Right lobe of liver (tissue), 6 donors: ENCODE data around the gene KRT33A. TPM values are rescaled to one million over a fixed set of nuclear protein-coding genes. Genes with fewer than 3 reads are reported as not detected.

ENCODE experiments used
- ATAC-seq, 4 donors: fragments of 200-7000 bp; cut with Tn5 transposase; one replicate each; pipeline ENCODE4 v1.9.1; 2020; ENCODE audit warnings: mild to moderate bottlenecking in 4 of 4, moderate library complexity in 4 of 4
- DNase-seq, 3 donors: peaks; one replicate each; pipeline ENCODE4 v3.0.0-alpha.2; 2020
- H3K27ac ChIP-seq, 3 donors: fragments of 200-600 bp; one replicate each; pipeline ENCODE4 v1.8.0; 2022
- H3K27me3 ChIP-seq, 2 donors: fragments of 200-600 bp; one replicate each; pipeline ENCODE4 v1.8.0; 2022
- H3K36me3 ChIP-seq, 4 donors: fragments of 200-600 bp; sonication (generic) in 1 of 4; one replicate each; pipeline versions ENCODE4 v1.5.1 to v1.8.0; 2017 to 2022; ENCODE audit warnings: control low read depth in 1 of 4
- H3K4me1 ChIP-seq, 4 donors: fragments of 200-600 bp; sonication (generic) in 1 of 4; one replicate each; pipeline versions ENCODE4 v1.5.1 to v1.8.0; 2017 to 2022; ENCODE audit warnings: control low read depth in 1 of 4
- H3K4me3 ChIP-seq, 3 donors: fragments of 200-600 bp; one replicate each; pipeline ENCODE4 v1.8.0; 2022
- H3K9me3 ChIP-seq, 4 donors: fragments of 200-600 bp; sonication (generic) in 1 of 4; one replicate each; pipeline versions ENCODE4 v1.5.1 to v1.8.0; 2017 to 2022; ENCODE audit warnings: control low read depth in 1 of 4
- POLR2A ChIP-seq: fragments of 450-650 bp; IDR thresholded peaks from one replicate; pipeline ENCODE4 v1.6.1; 2017; ENCODE audit warnings: antibody characterized with exemption, mild to moderate bottlenecking
- WGBS: methylation state at CpG from one replicate; pipeline ENCODE4 v1.1.6; 2018; ENCODE audit warnings: low coverage, low lambda C conversion rate; ENCODE audit not compliant: insufficient coverage; ENCODE audit errors: missing lambda C conversion rate; 5-methylcytosine and 5-hydroxymethylcytosine counted together
- intact Hi-C, 2 donors: fragments of 100-400 bp; cut with DNase I; formaldehyde crosslinking; loops; one replicate each; pipeline versions ENCODE4 v1.11.2 to v1.14.1; 2022
- total RNA-seq, 6 experiments: library from RNA; depleted of rRNA in 2 of 6; stranded (reverse); fragments of >200 nt in 2 of 6; fragmentation: NEBNext Ultra II Directional in 3 of 6; extraction: Animal tissue kit (Norgen Biotek cat#: 25700) in 3 of 6; gene quantifications; one replicate each; pipeline versions ENCODE4 v1.1.0 to v1.2.4, GENCODE V29; 2016 to 2023
- TF ChIP-seq, protein P1 (sequence below), 4 donors: fragments of 200-600 bp in 3 of 4; fragments of 450-650 bp in 1 of 4; IDR thresholded peaks; one replicate each; pipeline versions ENCODE4 v1.5.1 to v1.8.0; 2016 to 2022; ENCODE audit warnings: antibody characterized with exemption in 4 of 4, mild to moderate bottlenecking in 2 of 4
- donor health status: DM: no; HTN: yes; CAD: no.
- donor health status: DM: no; HTN: no; CAD: no.
- donor health status: DM: no; HTN: no; CAD: no.
- donor health status: DM: no; HTN: yes; CAD: no.
- donor health status: DM: no; HTN: yes; CAD: no.

KRT33A gene
- total RNA-seq, 6 experiments from 2014 or later: not detected

DNA sequence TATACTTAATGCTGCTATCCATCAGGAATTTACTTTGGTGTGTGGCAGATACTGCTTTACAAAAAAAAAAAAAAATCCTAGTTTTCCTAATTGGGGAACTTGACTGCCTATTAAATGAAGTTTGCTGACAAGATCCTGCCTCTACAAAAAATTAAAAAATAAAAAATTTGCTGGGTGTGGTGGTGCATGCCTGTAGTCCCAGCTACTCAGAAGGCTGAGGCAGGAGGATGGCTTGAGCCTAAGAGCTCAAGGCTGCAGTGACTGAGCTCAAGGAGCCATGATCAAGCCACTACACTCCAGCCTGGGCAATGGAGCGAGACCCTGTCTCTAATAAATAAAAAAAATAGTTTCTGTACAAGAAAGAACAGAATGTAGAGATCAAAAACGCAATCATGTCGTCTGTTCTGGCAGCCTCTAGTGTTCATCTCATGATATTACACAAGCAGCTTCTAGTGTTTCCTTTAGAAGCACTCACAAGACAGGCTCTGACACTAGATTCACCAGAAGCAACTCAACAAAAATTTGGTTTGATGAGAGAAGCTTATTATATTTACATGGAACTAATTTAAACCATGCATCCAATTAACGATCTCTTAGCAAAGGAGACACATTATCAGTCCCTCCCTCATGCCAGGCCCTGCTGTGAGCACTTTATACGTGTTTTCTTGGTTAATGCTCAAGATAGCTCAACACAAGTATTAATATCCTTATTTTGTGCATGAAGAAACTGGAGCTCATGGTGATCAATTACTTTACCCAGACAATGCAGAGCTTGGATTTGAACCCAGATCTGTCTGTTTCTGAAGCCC lies 28.3 kb downstream of the KRT33A start:
- TF ChIP-seq, protein P1, sequence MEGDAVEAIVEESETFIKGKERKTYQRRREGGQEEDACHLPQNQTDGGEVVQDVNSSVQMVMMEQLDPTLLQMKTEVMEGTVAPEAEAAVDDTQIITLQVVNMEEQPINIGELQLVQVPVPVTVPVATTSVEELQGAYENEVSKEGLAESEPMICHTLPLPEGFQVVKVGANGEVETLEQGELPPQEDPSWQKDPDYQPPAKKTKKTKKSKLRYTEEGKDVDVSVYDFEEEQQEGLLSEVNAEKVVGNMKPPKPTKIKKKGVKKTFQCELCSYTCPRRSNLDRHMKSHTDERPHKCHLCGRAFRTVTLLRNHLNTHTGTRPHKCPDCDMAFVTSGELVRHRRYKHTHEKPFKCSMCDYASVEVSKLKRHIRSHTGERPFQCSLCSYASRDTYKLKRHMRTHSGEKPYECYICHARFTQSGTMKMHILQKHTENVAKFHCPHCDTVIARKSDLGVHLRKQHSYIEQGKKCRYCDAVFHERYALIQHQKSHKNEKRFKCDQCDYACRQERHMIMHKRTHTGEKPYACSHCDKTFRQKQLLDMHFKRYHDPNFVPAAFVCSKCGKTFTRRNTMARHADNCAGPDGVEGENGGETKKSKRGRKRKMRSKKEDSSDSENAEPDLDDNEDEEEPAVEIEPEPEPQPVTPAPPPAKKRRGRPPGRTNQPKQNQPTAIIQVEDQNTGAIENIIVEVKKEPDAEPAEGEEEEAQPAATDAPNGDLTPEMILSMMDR (IDR thresholded peaks at IDR 0.05): peak; percentile 66 to 72 (median 67)
- TF ChIP-seq POLR2A: no peak
- DNase-seq: no peak

GRCh38 chr17:41318231-41318630 lies 32.4 kb downstream of the KRT33A start:
- H3K27me3 ChIP-seq: no peaks in the 10 kb centered on the region
- no peaks in the 10 kb centered on the region for H3K36me3 ChIP-seq
- no peaks in the 10 kb centered on the region for H3K9me3 ChIP-seq
- H3K27ac ChIP-seq: no peak overlapping the region
- TF ChIP-seq, protein P1 (IDR thresholded peaks at IDR 0.05): no peak
- no peak for TF ChIP-seq POLR2A
- no peak for DNase-seq
- 41% methylated on average over 2 of the region's 2 CpGs for WGBS
- no peaks in the 10 kb centered on the region for H3K4me1 ChIP-seq
- intact Hi-C loops: no loop called here
- H3K4me3 ChIP-seq: no peak overlapping the region
- no peak for ATAC-seq

More for the DNA sequence above, 28.3 kb downstream of the KRT33A start:
- WGBS: 28% methylated on average over 5 of the region's 5 CpGs
- H3K9me3 ChIP-seq: no peaks in the 10 kb centered on the region
- H3K27ac ChIP-seq: no peak overlapping the region
- ATAC-seq: peak; percentile 57 to 81 (median 70)
- no peaks in the 10 kb centered on the region for H3K4me1 ChIP-seq
- no peak overlapping the region for H3K4me3 ChIP-seq
- no peaks in the 10 kb centered on the region for H3K36me3 ChIP-seq
- intact Hi-C loops: loop anchor here in 1 of 2 donors (10.0 kb wide), 1 partner anchor 427 kb away; no protein-coding TSS in a partner anchor
- no peaks in the 10 kb centered on the region for H3K27me3 ChIP-seq

- ATAC-seq: no peak
- Histone ChIP-seq H3K27me3 (no peaks in the 10 kb centered on the region), H3K9me3 (no peaks in the 10 kb centered on the region), H3K4me3 (no peak overlapping the region), H3K4me1 (no peaks in the 10 kb centered on the region), H3K27ac (no peak overlapping the region), H3K36me3 (no peaks in the 10 kb centered on the region)
- WGBS: 64% methylated on average over 17 of the region's 17 CpGs
- intact Hi-C loops: no loop called here
- TF ChIP-seq, protein P1 (IDR thresholded peaks at IDR 0.05): no peak
- no peak for TF ChIP-seq POLR2A
- no peak for DNase-seq
Measured at GRCh38 chr17:41315814-41316445, 34.7 kb downstream of the KRT33A start.

DNA sequence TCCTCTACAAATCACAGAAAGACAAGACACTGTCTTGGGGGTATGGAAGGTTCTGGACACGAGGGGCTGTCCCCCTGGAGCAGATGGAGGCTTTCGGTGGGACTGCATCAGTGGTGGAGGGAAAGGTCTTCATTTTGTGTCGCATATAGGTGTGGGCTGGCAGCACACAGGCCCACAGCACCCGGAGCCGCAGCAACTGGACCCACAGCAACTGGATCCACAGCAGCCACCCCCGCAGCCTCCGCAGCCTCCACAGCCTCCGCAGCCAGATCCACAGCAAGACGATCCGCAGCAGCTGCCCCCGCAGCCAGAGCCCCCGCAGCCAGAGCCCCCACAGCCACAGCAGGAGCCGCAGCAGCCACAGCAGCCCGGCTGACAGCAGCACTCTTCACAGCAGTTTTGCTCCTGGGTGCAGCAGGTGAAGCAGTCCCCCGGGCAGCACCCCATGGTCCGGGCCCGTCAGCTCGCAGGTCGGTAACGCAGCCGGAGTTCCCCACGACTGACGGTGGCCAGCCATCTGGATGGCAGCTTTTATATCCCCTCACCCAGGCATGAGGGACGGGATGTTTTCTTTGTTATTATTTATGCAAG lies 35.3 kb downstream of the KRT33A start, which contains the start of gene KRTAP17-1:
Gene KRTAP17-1 (minus strand): TSS at position 507 of the 591 bp plus-strand sequence. CDS start 60 bp downstream, at position 447.
- H3K9me3 ChIP-seq: no peaks in the 10 kb centered on the region
- no peak for ATAC-seq
- no peak within 1 kb of the TSS for H3K27ac ChIP-seq
- intact Hi-C loops: no loop called here
- no peaks in the 10 kb centered on the region for H3K27me3 ChIP-seq
- no peak within 1 kb of the TSS for H3K4me3 ChIP-seq
- no peak for DNase-seq
- TF ChIP-seq, protein P1 (IDR thresholded peaks at IDR 0.05): no peak
- TF ChIP-seq POLR2A: no peak
- no peaks in the 10 kb centered on the region for H3K4me1 ChIP-seq
- H3K36me3 ChIP-seq: no peaks in the 10 kb centered on the region
- WGBS: 58% methylated on average over 7 of the region's 24 CpGs
